HepG2 (cell line): Measurements from ENCODE around the gene TRIM28. TPM values are rescaled to one million over a fixed set of nuclear protein-coding genes. Genes with fewer than 3 reads are reported as not detected.
A peak's percentile ranks its signal among the peaks of the same experiment; 100 is the strongest.

Experiments used
- ADNP ChIP-seq: sonication (generic); formaldehyde crosslinking; IDR thresholded peaks from 2 replicates; pipeline ENCODE4 v1.4.0; 2020; ENCODE audit warnings: missing genetic modification reagents
- BRD4 ChIP-seq: sonication (generic); formaldehyde crosslinking; IDR thresholded peaks from 2 replicates; pipeline ENCODE4 v1.4.0; 2020; ENCODE audit warnings: missing genetic modification reagents
- DMTF1 ChIP-seq: sonication (generic); formaldehyde crosslinking; IDR thresholded peaks from 2 replicates; pipeline ENCODE4 v1.4.0; 2020; ENCODE audit warnings: mild to moderate bottlenecking, missing genetic modification reagents
- HMG20A ChIP-seq: IDR thresholded peaks from 2 replicates; pipeline ENCODE4 v1.6.1; 2016; ENCODE audit warnings: borderline replicate concordance
- NFATC3 ChIP-seq: sonication (generic); formaldehyde crosslinking; IDR thresholded peaks from 2 replicates; pipeline ENCODE4 v1.5.1; 2020; ENCODE audit warnings: mild to moderate bottlenecking, missing genetic modification reagents
- SALL1 ChIP-seq: sonication (generic); formaldehyde crosslinking; IDR thresholded peaks from 2 replicates; pipeline ENCODE4 v1.8.0; 2022; ENCODE audit warnings: mild to moderate bottlenecking, missing genetic modification reagents
- SRSF4 ChIP-seq: fragments of 200-400 bp; formaldehyde crosslinking; IDR thresholded peaks from one replicate; pipeline ENCODE4 v1.6.1; 2018; ENCODE audit warnings: mild to moderate bottlenecking, low read depth, low read length, moderate library complexity; ENCODE audit not compliant: poor library complexity, severe bottlenecking
- ZFYVE20 ChIP-seq: sonication (generic); formaldehyde crosslinking; IDR thresholded peaks from 2 replicates; pipeline ENCODE4 v1.8.0; 2023; ENCODE audit warnings: low read depth, mild to moderate bottlenecking, moderate library complexity, missing genetic modification reagents, borderline replicate concordance
- ZHX1 ChIP-seq: sonication (generic); formaldehyde crosslinking; IDR thresholded peaks from 2 replicates; pipeline ENCODE4 v1.8.1; 2022; ENCODE audit warnings: low read depth, mild to moderate bottlenecking, missing genetic modification reagents
- ZNF407 ChIP-seq: sonication (generic); formaldehyde crosslinking; IDR thresholded peaks from one replicate; pipeline ENCODE4 v1.5.1; 2020; ENCODE audit warnings: mild to moderate bottlenecking, missing genetic modification reagents; ENCODE audit errors: not compliant biosample characterization
- ZNF563 ChIP-seq: sonication (generic); formaldehyde crosslinking; IDR thresholded peaks from 2 replicates; pipeline ENCODE4 v1.8.0; 2022; ENCODE audit warnings: mild to moderate bottlenecking, moderate library complexity, missing genetic modification reagents
- ZNF577 ChIP-seq: sonication (generic); formaldehyde crosslinking; IDR thresholded peaks from 2 replicates; pipeline ENCODE4 v1.4.0; 2020; ENCODE audit warnings: mild to moderate bottlenecking, low read depth, missing genetic modification reagents, borderline replicate concordance
- ZNF580 ChIP-seq: IDR thresholded peaks from 2 replicates; pipeline ENCODE4 v1.6.1; 2016; ENCODE audit warnings: low read depth, borderline replicate concordance
- ZNF749 ChIP-seq: sonication (generic); formaldehyde crosslinking; IDR thresholded peaks from 2 replicates; pipeline ENCODE4 v1.8.0; 2022; ENCODE audit warnings: mild to moderate bottlenecking, missing genetic modification reagents, moderate library complexity, borderline replicate concordance
- polyA plus RNA-seq, 8 experiments: library from polyadenylated mRNA; depleted of rRNA in 3 of 8; stranded (reverse) in 7 of 8; unstranded in 1 of 8; fragments of >200 nt; fragmentation: Illumina TruSeq in 4 of 8; extraction: Trizol in 4 of 8; gene quantifications; 2 replicates each; pipeline versions ENCODE4 v1.2.1 to v1.2.3, GENCODE V29; 2011 to 2016; ENCODE audit warnings: low read depth in 4 of 8, missing spikeins in 1 of 8, mixed read lengths in 1 of 8; ENCODE audit not compliant: insufficient read depth in 1 of 8
- total RNA-seq, 5 experiments: library from RNA; depleted of rRNA; stranded (reverse); fragments of >200 nt; fragmentation: Illumina TruSeq; extraction: Trizol; gene quantifications; 2 replicates each; pipeline ENCODE4 v1.2.3, GENCODE V29; 2016; ENCODE audit warnings: low read depth in 1 of 5

The TRIM28 gene
- total and polyA plus RNA-seq, 2 of the 13 experiments (the other 11 are each of a cell fraction or from before 2014, with no cell fraction given): 361 to 439 TPM

- peak; percentile 51; the same call in 1 of the 2 replicates for TF ChIP-seq ZHX1 (CRISPR knock-in tag)
- peak; percentile 54; the same call in 1 of the 2 replicates for TF ChIP-seq ZNF563
- no peak for TF ChIP-seq ADNP (CRISPR knock-in tag)
- TF ChIP-seq NFATC3 (CRISPR knock-in tag): peak; percentile 19; the same call in 1 of the 2 replicates
- peak; percentile 76 for TF ChIP-seq SALL1
- peak; percentile 39; the same call in 1 of the 2 replicates for TF ChIP-seq BRD4 (CRISPR knock-in tag)
- peak; percentile 53; the same call in 1 of the 2 replicates for TF ChIP-seq ZNF580 (CRISPR knock-in tag)
- no peak for TF ChIP-seq ZFYVE20 (CRISPR knock-in tag)
- no peak for TF ChIP-seq HMG20A (CRISPR knock-in tag)
- no peak for TF ChIP-seq ZNF749 (CRISPR knock-in tag)
- peak; percentile 73 for TF ChIP-seq ZNF407
- TF ChIP-seq ZNF577: no peak
- no peak for TF ChIP-seq SRSF4
- TF ChIP-seq DMTF1: no peak
These were observed 31.5 kb downstream of the TRIM28 start (continued) for GRCh38 chr19:58575183-58576041.
